PC-3 (cell line): ENCODE results near the gene MORN3. TPM values are rescaled to one million over a fixed set of nuclear protein-coding genes. Genes with fewer than 3 reads are reported as not detected.

Experiments used
- ATAC-seq: fragments of 200-7000 bp; cut with Tn5 transposase; 2 replicates; pipeline ENCODE4 v1.9.1; 2020; ENCODE audit warnings: mild to moderate bottlenecking, moderate library complexity
- Bru-seq: library from RNA; stranded (reverse); fragments of 400-500 nt; gene quantifications from one replicate; lab custom pipeline; 2021; lab: Mats Ljungman, UMichigan
- BruChase-seq, 2 experiments: library from RNA; stranded (reverse); fragments of 400-500 nt; gene quantifications; one replicate each; lab custom pipeline; 2021; lab: Mats Ljungman, UMichigan
- BruUV-seq: library from RNA; stranded (reverse); fragments of 400-500 nt; replicated peaks from 2 replicates; lab custom pipeline; 2021; lab: Mats Ljungman, UMichigan
- CTCF ChIA-PET: fragments of 300-600 bp; sonication (Branson Sonifier 250); formaldehyde crosslinking; loops from one replicate; lab custom pipeline; 2022; ENCODE audit warnings: antibody characterized with exemption; lab: Charles Lee
- POLR2A ChIA-PET: fragments of 300-600 bp; sonication (Branson Sonifier 250); formaldehyde crosslinking; loops from one replicate; lab custom pipeline; 2022; ENCODE audit warnings: antibody characterized with exemption; ENCODE audit not compliant: unreplicated experiment; lab: Charles Lee
- DNase-seq: peaks from one replicate; pipeline ENCODE4 v3.0.0-alpha.2; 2015
- H2AFZ ChIP-seq: fragments of 300-600 bp; sonication (generic); 2 replicates; pipeline ENCODE4 v1.6.0; 2016; ENCODE audit warnings: antibody characterized with exemption, low read length
- H3F3A ChIP-seq: fragments of 300-600 bp; sonication (generic); one replicate; pipeline ENCODE4 v1.6.0; 2017; ENCODE audit warnings: antibody characterized with exemption, low read length, control low read depth, mild to moderate bottlenecking; ENCODE audit not compliant: unreplicated experiment
- H3K27ac ChIP-seq: fragments of 300-600 bp; sonication (generic); 2 replicates; pipeline ENCODE4 v1.5.1; 2016; ENCODE audit warnings: mild to moderate bottlenecking, low read length
- H3K27me3 ChIP-seq: fragments of 300-600 bp; sonication (generic); 2 replicates; pipeline ENCODE4 v1.6.1; 2016; ENCODE audit warnings: low read length, mixed read lengths
- H3K36me3 ChIP-seq: fragments of 300-600 bp; sonication (generic); 2 replicates; pipeline ENCODE4 v1.6.1; 2016; ENCODE audit warnings: low read depth, mixed run types, low read length, mixed read lengths
- H3K4me1 ChIP-seq: fragments of 300-600 bp; sonication (generic); 2 replicates; pipeline ENCODE4 v1.5.1; 2016; ENCODE audit warnings: low read length; ENCODE audit not compliant: insufficient read depth
- H3K4me2 ChIP-seq: fragments of 300-600 bp; sonication (generic); 2 replicates; pipeline ENCODE4 v1.6.0; 2016; ENCODE audit warnings: low read length
- H3K4me3 ChIP-seq: fragments of 300-600 bp; sonication (generic); 2 replicates; pipeline ENCODE4 v1.5.1; 2016; ENCODE audit warnings: mild to moderate bottlenecking, low read length, mixed read lengths
- H3K79me2 ChIP-seq: fragments of 300-600 bp; sonication (generic); 2 replicates; pipeline ENCODE4 v1.6.1; 2017; ENCODE audit warnings: low read length, mixed read lengths
- H3K9ac ChIP-seq: fragments of 300-600 bp; sonication (generic); 2 replicates; pipeline ENCODE4 v1.6.0; 2016; ENCODE audit warnings: mild to moderate bottlenecking, low read length
- H3K9me2 ChIP-seq: fragments of 300-600 bp; sonication (generic); replicated peaks from 2 replicates; pipeline ENCODE4 v1.6.1; 2016; ENCODE audit warnings: mixed run types, low read length, mixed read lengths
- H3K9me3 ChIP-seq: fragments of 300-600 bp; sonication (generic); 2 replicates; pipeline ENCODE4 v1.6.1; 2016; ENCODE audit warnings: low read length, mixed read lengths
- H4K20me1 ChIP-seq: fragments of 300-600 bp; sonication (generic); 2 replicates; pipeline ENCODE4 v1.6.1; 2016; ENCODE audit warnings: low read length, mixed read lengths
- CTCF ChIP-seq: fragments of 300-600 bp; sonication (generic); conservative IDR thresholded peaks from 2 replicates; pipeline ENCODE4 v1.5.1; 2017; ENCODE audit warnings: antibody characterized with exemption, low read depth, mild to moderate bottlenecking, low read length
- EZH2 ChIP-seq: fragments of 300-600 bp; sonication (generic); IDR thresholded peaks from one replicate; pipeline ENCODE4 v1.6.1; 2017; ENCODE audit warnings: antibody characterized with exemption, mild to moderate bottlenecking, low read length; ENCODE audit not compliant: unreplicated experiment
- EZH2phosphoT487 ChIP-seq: fragments of 300-600 bp; sonication (generic); IDR thresholded peaks from 2 replicates; pipeline ENCODE4 v1.6.1; 2018; ENCODE audit warnings: mild to moderate bottlenecking, antibody characterized with exemption, low read length, borderline replicate concordance
- intact Hi-C: fragments of 100-400 bp; cut with micrococcal nuclease; formaldehyde crosslinking; loops from 2 replicates; pipeline ENCODE4 v1.9.0; 2023
- long read RNA-seq: library from polyadenylated mRNA; unstranded; transcript quantifications from one replicate; pipeline ENCODE4 v2.0.0, GENCODE V29; 2021; ENCODE audit not compliant: unreplicated experiment
- total RNA-seq: library from RNA; depleted of rRNA; stranded (reverse); fragments of >200 nt; gene quantifications from 2 replicates; pipeline ENCODE4 v1.2.3, GENCODE V29; 2014; rRNA removed

MORN3 gene
- total RNA-seq (1.6 and 1.7 TPM in 2 replicates), Bru-seq, nascent RNA (percentile 37 among the genes with signal in this experiment), BruChase-seq, experiment 1, labeled RNA remaining after a 6-hour chase (percentile 38 among the genes with signal in this experiment), BruChase-seq, experiment 2, labeled RNA remaining after a 2-hour chase (percentile 34 among the genes with signal in this experiment)
- long read RNA-seq, partial matches to known transcripts = 3 of 9 reads
- long read RNA-seq, other reads (novel, unspliced or antisense) = 6 of 9 reads

- Histone ChIP-seq H3K4me1 (peaks cover 10% of the 10 kb centered on the region), H2AFZ (no peak within 1 kb of the TSS), H3K79me2 (no peaks in the 10 kb centered on the region), H3F3A (no peaks in the 10 kb centered on the region), H3K36me3 (no peaks in the 10 kb centered on the region), H3K27me3 (no peaks in the 10 kb centered on the region), H4K20me1 (no peaks in the 10 kb centered on the region), H3K9ac (no peak within 1 kb of the TSS), H3K4me2 (no peak within 1 kb of the TSS), H3K9me2 (no peaks in the 10 kb centered on the region), H3K4me3 (no peak within 1 kb of the TSS), H3K27ac (no peak within 1 kb of the TSS), H3K9me3 (no peaks in the 10 kb centered on the region)
- intact Hi-C loops = no loop called here
- ATAC-seq (no peak), DNase-seq (peak; percentile 29)
- ChIA-PET POLR2A (no interaction called here), CTCF (interaction anchor here (0.6 to 1.8 kb wide), 2 partner anchors 117 to 1196 kb away, joined by 3 to 49 read pairs; no protein-coding TSS in a partner anchor)
- TF ChIP-seq EZH2phosphoT487 (no peak), EZH2 (no peak), CTCF (no peak)
- BruUV-seq = no TSS peak
Observed at GRCh38 chr12:121669521-121669900, at the start of gene MORN3. MORN3 (minus strand) TSS chr12:121669654; CDS start chr12:121669483, 171 bp downstream.

DNA sequence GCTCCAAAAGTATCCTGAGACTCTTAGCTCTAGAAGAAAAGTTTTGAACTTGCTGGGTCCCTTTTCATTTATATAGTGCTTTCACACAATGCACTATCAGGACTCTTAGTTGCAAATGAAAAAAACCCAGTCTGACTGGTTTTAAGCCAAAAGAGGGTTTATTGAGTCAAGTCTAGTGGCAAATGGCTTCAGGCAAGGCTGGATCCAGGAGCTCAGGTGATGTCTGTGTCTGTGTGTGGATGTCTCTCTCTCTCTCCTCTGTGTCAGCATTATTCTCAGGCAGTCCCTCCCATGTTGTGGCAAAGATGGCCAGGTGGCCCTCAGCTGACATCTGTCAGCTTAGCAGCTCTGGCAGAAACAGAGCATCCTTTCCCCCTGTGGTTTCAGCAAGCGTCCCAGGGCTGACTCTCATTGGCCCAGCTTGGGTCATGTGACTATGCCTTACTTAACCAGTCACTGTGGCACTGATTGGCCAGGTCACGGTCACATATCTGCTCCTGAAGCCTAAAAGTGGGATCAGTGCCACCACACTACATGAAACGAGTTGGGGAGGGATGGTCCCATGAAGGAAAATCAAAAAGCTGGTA lies 49.3 kb upstream of the MORN3 start:
- TF ChIP-seq CTCF (no peak), EZH2 (no peak), EZH2phosphoT487 (no peak)
- Histone ChIP-seq H3K9ac (no peak overlapping the region), H3K9me3 (no peaks in the 10 kb centered on the region), H2AFZ (no peak overlapping the region), H3K4me3 (no peak overlapping the region), H3K27ac (no peak overlapping the region), H3K27me3 (no peaks in the 10 kb centered on the region), H3K9me2 (no peaks in the 10 kb centered on the region), H4K20me1 (no peaks in the 10 kb centered on the region), H3K4me1 (peaks cover 8% of the 10 kb centered on the region; the same call in 1 of the 2 replicates), H3F3A (no peaks in the 10 kb centered on the region), H3K79me2 (peaks cover 68% of the 10 kb centered on the region), H3K4me2 (no peak overlapping the region), H3K36me3 (0 out of 2 replicates have a peak, but pooled peaks cover 5% of the 10 kb centered on the region)
- ChIA-PET CTCF (interaction anchor here (0.6 kb wide), 2 partner anchors 22 to 744 kb away, joined by 5 to 7 read pairs; no protein-coding TSS in a partner anchor), POLR2A (no interaction called here)
- intact Hi-C loops = no loop called here
- no TSS peak for BruUV-seq
- ATAC-seq (no peak), DNase-seq (no peak)
